Measurements from ENCODE around the gene L1TD1.
"Not testable (repeated sequence)": the region's sequence is repeated elsewhere in the genome, so short reads cannot be mapped to it uniquely, and the experiment has no call there.

- TF ChIP-seq CTCF (IDR thresholded peaks at IDR 0.05 in 2 of 3, conservative IDR thresholded peaks at IDR 0.05 in 1 of 3; ENCODE audit: insufficient read depth in 2 of 3, low read depth in 1 of 3, low read length in 3 of 3); CGGBP1 (CRISPR knock-in tag; IDR thresholded peaks at IDR 0.05); PRPF4 (IDR thresholded peaks at IDR 0.05; ENCODE audit: insufficient read depth, low read depth, low read length, poor library complexity, severe bottlenecking); RNF2 (IDR thresholded peaks at IDR 0.05); USF2 (CRISPR knock-in tag; IDR thresholded peaks at IDR 0.05); ERF (CRISPR knock-in tag; IDR thresholded peaks at IDR 0.05); MAFF (IDR thresholded peaks at IDR 0.05; ENCODE audit: low read length); TGIF2 (CRISPR knock-in tag; IDR thresholded peaks at IDR 0.05): not testable (repeated sequence)
These were observed 12.5 kb upstream of the L1TD1 start for GRCh38 chr1:62182157-62182556.
